ENCODE measurements around the gene YWHAH.

DNA sequence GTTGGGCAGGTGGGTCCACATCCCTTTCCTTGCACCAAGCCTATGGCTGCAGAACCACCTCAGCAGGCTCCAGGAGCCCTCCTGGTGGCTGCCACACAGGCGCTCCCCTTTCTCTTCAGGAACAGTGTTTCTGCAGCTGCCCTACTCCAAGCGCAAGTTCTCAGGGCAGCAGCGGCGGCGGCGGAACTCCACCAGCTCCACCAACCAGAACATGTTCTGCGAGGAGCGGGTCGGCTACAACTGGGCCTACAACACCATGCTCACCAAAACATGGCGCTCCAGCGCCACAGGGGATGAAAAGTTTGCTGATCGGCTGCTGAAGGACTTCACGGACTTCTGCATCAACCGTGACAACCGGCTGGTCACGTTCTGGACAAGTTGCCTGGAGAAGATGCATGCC, 38.2 kb upstream of the YWHAH start:
- TF ChIP-seq, protein P1, sequence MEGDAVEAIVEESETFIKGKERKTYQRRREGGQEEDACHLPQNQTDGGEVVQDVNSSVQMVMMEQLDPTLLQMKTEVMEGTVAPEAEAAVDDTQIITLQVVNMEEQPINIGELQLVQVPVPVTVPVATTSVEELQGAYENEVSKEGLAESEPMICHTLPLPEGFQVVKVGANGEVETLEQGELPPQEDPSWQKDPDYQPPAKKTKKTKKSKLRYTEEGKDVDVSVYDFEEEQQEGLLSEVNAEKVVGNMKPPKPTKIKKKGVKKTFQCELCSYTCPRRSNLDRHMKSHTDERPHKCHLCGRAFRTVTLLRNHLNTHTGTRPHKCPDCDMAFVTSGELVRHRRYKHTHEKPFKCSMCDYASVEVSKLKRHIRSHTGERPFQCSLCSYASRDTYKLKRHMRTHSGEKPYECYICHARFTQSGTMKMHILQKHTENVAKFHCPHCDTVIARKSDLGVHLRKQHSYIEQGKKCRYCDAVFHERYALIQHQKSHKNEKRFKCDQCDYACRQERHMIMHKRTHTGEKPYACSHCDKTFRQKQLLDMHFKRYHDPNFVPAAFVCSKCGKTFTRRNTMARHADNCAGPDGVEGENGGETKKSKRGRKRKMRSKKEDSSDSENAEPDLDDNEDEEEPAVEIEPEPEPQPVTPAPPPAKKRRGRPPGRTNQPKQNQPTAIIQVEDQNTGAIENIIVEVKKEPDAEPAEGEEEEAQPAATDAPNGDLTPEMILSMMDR (IDR thresholded peaks at IDR 0.05; ENCODE audit: low read depth, low read length, missing input control): no peak
- no peak for TF ChIP-seq GABPA (IDR thresholded peaks at IDR 0.05 in 1 of 2, conservative IDR thresholded peaks at IDR 0.05 in 1 of 2)
- no peak for TF ChIP-seq YY1 (IDR thresholded peaks at IDR 0.05)
- no peak for TF ChIP-seq NR2F2 (IDR thresholded peaks at IDR 0.05)
- TF ChIP-seq, protein P2, sequence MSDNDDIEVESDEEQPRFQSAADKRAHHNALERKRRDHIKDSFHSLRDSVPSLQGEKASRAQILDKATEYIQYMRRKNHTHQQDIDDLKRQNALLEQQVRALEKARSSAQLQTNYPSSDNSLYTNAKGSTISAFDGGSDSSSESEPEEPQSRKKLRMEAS (IDR thresholded peaks at IDR 0.05): no peak
